Measurements from ENCODE around the gene MAPKBP1.
"Not testable (repeated sequence)": the region's sequence is repeated elsewhere in the genome, so short reads cannot be mapped to it uniquely, and the experiment has no call there.

Gene MAPKBP1

GRCh38 chr15:41831291-41831690, 57.0 kb downstream of the MAPKBP1 start:
- H3K27ac ChIP-seq (ENCODE audit: low read depth, low read length); H3K36me3 ChIP-seq (ENCODE audit: insufficient read depth, low read length); H3K4me3 ChIP-seq (ENCODE audit: low read depth in 1 of 2, low read length in 2 of 2); H3K27me3 ChIP-seq (ENCODE audit: control insufficient read depth in 1 of 2, insufficient read depth in 2 of 2, low read length in 2 of 2); H3K9ac ChIP-seq (ENCODE audit: low read length); H3K9me3 ChIP-seq (ENCODE audit: low read length); H3K4me1 ChIP-seq (ENCODE audit: insufficient read depth, low read length): not testable (repeated sequence)

- peaks cover 10% of the 10 kb centered on the region for H3K4me1 ChIP-seq (ENCODE audit: insufficient read depth, low read length)
- no peak overlapping the region for H3K4me3 ChIP-seq (ENCODE audit: low read depth in 1 of 2, low read length in 2 of 2)
- no peak overlapping the region for H3K9ac ChIP-seq (ENCODE audit: low read length)
- no peak overlapping the region for H3K27ac ChIP-seq (ENCODE audit: low read depth, low read length)
- no peaks in the 10 kb centered on the region for H3K27me3 ChIP-seq (ENCODE audit: control insufficient read depth in 1 of 2, insufficient read depth in 2 of 2, low read length in 2 of 2)
- no peaks in the 10 kb centered on the region for H3K9me3 ChIP-seq (ENCODE audit: low read length)
- no peaks in the 10 kb centered on the region for H3K36me3 ChIP-seq (ENCODE audit: insufficient read depth, low read length)
These were observed 57.9 kb downstream of the MAPKBP1 start for GRCh38 chr15:41832208-41832607.

- Histone ChIP-seq H3K4me1 (ENCODE audit: insufficient read depth, low read length) (peaks cover 10% of the 10 kb centered on the region), H3K9me3 (ENCODE audit: low read length) (no peaks in the 10 kb centered on the region), H3K27ac (ENCODE audit: low read depth, low read length) (no peak overlapping the region), H3K4me3 (ENCODE audit: low read depth in 1 of 2, low read length in 2 of 2) (no peak overlapping the region), H3K27me3 (ENCODE audit: control insufficient read depth in 1 of 2, insufficient read depth in 2 of 2, low read length in 2 of 2) (no peaks in the 10 kb centered on the region), H3K36me3 (ENCODE audit: insufficient read depth, low read length) (no peaks in the 10 kb centered on the region), H3K9ac (ENCODE audit: low read length) (no peak overlapping the region)
These were observed 58.6 kb downstream of the MAPKBP1 start for GRCh38 chr15:41832875-41833274.

- no peak overlapping the region for H3K27ac ChIP-seq (ENCODE audit: low read depth, low read length)
- H3K36me3 ChIP-seq (ENCODE audit: insufficient read depth, low read length): no peaks in the 10 kb centered on the region
- no peaks in the 10 kb centered on the region for H3K27me3 ChIP-seq (ENCODE audit: control insufficient read depth in 1 of 2, insufficient read depth in 2 of 2, low read length in 2 of 2)
- H3K4me3 ChIP-seq (ENCODE audit: low read depth in 1 of 2, low read length in 2 of 2): no peak overlapping the region
- peaks cover 4% of the 10 kb centered on the region for H3K4me1 ChIP-seq (ENCODE audit: insufficient read depth, low read length)
- H3K9ac ChIP-seq (ENCODE audit: low read length): no peak overlapping the region
- no peaks in the 10 kb centered on the region for H3K9me3 ChIP-seq (ENCODE audit: low read length)
These were observed 59.8 kb downstream of the MAPKBP1 start for GRCh38 chr15:41834096-41834495.

- Histone ChIP-seq H3K4me3 (ENCODE audit: low read depth in 1 of 2, low read length in 2 of 2) (no peak overlapping the region), H3K4me1 (ENCODE audit: insufficient read depth, low read length) (no peaks in the 10 kb centered on the region), H3K27me3 (ENCODE audit: control insufficient read depth in 1 of 2, insufficient read depth in 2 of 2, low read length in 2 of 2) (no peaks in the 10 kb centered on the region), H3K9me3 (ENCODE audit: low read length) (no peaks in the 10 kb centered on the region), H3K27ac (ENCODE audit: low read depth, low read length) (no peak overlapping the region), H3K36me3 (ENCODE audit: insufficient read depth, low read length) (peaks cover 6% of the 10 kb centered on the region), H3K9ac (ENCODE audit: low read length) (no peak overlapping the region)
These were observed 61.8 kb downstream of the MAPKBP1 start for GRCh38 chr15:41836073-41836472.

GRCh38 chr15:41836713-41837454, 62.6 kb downstream of the MAPKBP1 start:
- no peaks in the 10 kb centered on the region for H3K4me1 ChIP-seq (ENCODE audit: insufficient read depth, low read length)
- H3K4me3 ChIP-seq (ENCODE audit: low read depth in 1 of 2, low read length in 2 of 2): no peak overlapping the region
- H3K36me3 ChIP-seq (ENCODE audit: insufficient read depth, low read length): peaks cover 13% of the 10 kb centered on the region
- H3K9ac ChIP-seq (ENCODE audit: low read length): no peak overlapping the region
- no peak overlapping the region for H3K27ac ChIP-seq (ENCODE audit: low read depth, low read length)
- no peaks in the 10 kb centered on the region for H3K27me3 ChIP-seq (ENCODE audit: control insufficient read depth in 1 of 2, insufficient read depth in 2 of 2, low read length in 2 of 2)
- H3K9me3 ChIP-seq (ENCODE audit: low read length): no peaks in the 10 kb centered on the region

- Histone ChIP-seq H3K9me3 (ENCODE audit: low read length) (no peaks in the 10 kb centered on the region), H3K4me3 (ENCODE audit: low read depth in 1 of 2, low read length in 2 of 2) (no peak within 1 kb of the TSS), H3K27me3 (ENCODE audit: control insufficient read depth in 1 of 2, insufficient read depth in 2 of 2, low read length in 2 of 2) (no peaks in the 10 kb centered on the region), H3K9ac (ENCODE audit: low read length) (no peak within 1 kb of the TSS), H3K36me3 (ENCODE audit: insufficient read depth, low read length) (peaks cover 17% of the 10 kb centered on the region), H3K27ac (ENCODE audit: low read depth, low read length) (no peak within 1 kb of the TSS), H3K4me1 (ENCODE audit: insufficient read depth, low read length) (no peaks in the 10 kb centered on the region)
These were observed 64.2 kb downstream of the MAPKBP1 start, which contains the start of gene PLA2G4B for GRCh38 chr15:41838400-41838897. PLA2G4B (plus strand) TSS chr15:41838847; CDS start chr15:41838914, 67 bp downstream.

GRCh38 chr15:41839781-41840491, 65.7 kb downstream of the MAPKBP1 start:
- Histone ChIP-seq H3K9me3 (ENCODE audit: low read length) (no peaks in the 10 kb centered on the region), H3K4me1 (ENCODE audit: insufficient read depth, low read length) (no peaks in the 10 kb centered on the region), H3K36me3 (ENCODE audit: insufficient read depth, low read length) (peaks cover 22% of the 10 kb centered on the region), H3K27ac (ENCODE audit: low read depth, low read length) (no peak overlapping the region), H3K27me3 (ENCODE audit: control insufficient read depth in 1 of 2, insufficient read depth in 2 of 2, low read length in 2 of 2) (no peaks in the 10 kb centered on the region), H3K4me3 (ENCODE audit: low read depth in 1 of 2, low read length in 2 of 2) (no peak overlapping the region), H3K9ac (ENCODE audit: low read length) (no peak overlapping the region)

- no peaks in the 10 kb centered on the region for H3K27me3 ChIP-seq (ENCODE audit: control insufficient read depth in 1 of 2, insufficient read depth in 2 of 2, low read length in 2 of 2)
- H3K4me3 ChIP-seq (ENCODE audit: low read depth in 1 of 2, low read length in 2 of 2): no peak overlapping the region
- H3K9ac ChIP-seq (ENCODE audit: low read length): no peak overlapping the region
- no peaks in the 10 kb centered on the region for H3K4me1 ChIP-seq (ENCODE audit: insufficient read depth, low read length)
- H3K27ac ChIP-seq (ENCODE audit: low read depth, low read length): no peak overlapping the region
- H3K9me3 ChIP-seq (ENCODE audit: low read length): no peaks in the 10 kb centered on the region
- peaks cover 22% of the 10 kb centered on the region for H3K36me3 ChIP-seq (ENCODE audit: insufficient read depth, low read length)
These were observed 66.4 kb downstream of the MAPKBP1 start for GRCh38 chr15:41840673-41841072.

GRCh38 chr15:41841131-41841530, 66.8 kb downstream of the MAPKBP1 start:
- Histone ChIP-seq H3K36me3 (ENCODE audit: insufficient read depth, low read length) (peaks cover 23% of the 10 kb centered on the region), H3K4me1 (ENCODE audit: insufficient read depth, low read length) (no peaks in the 10 kb centered on the region), H3K9me3 (ENCODE audit: low read length) (no peaks in the 10 kb centered on the region)

GRCh38 chr15:41842229-41842628, 67.9 kb downstream of the MAPKBP1 start:
- H3K9me3 ChIP-seq (ENCODE audit: low read length): no peaks in the 10 kb centered on the region
- H3K9ac ChIP-seq (ENCODE audit: low read length): no peak overlapping the region
- H3K4me1 ChIP-seq (ENCODE audit: insufficient read depth, low read length): no peaks in the 10 kb centered on the region
- no peak overlapping the region for H3K4me3 ChIP-seq (ENCODE audit: low read depth in 1 of 2, low read length in 2 of 2)
- H3K27ac ChIP-seq (ENCODE audit: low read depth, low read length): no peak overlapping the region
- H3K36me3 ChIP-seq (ENCODE audit: insufficient read depth, low read length): peaks cover 33% of the 10 kb centered on the region
- no peaks in the 10 kb centered on the region for H3K27me3 ChIP-seq (ENCODE audit: control insufficient read depth in 1 of 2, insufficient read depth in 2 of 2, low read length in 2 of 2)

More at GRCh38 chr15:41841131-41841530, 66.8 kb downstream of the MAPKBP1 start:
- Histone ChIP-seq H3K27me3 (ENCODE audit: control insufficient read depth in 1 of 2, insufficient read depth in 2 of 2, low read length in 2 of 2) (no peaks in the 10 kb centered on the region), H3K27ac (ENCODE audit: low read depth, low read length) (no peak overlapping the region), H3K9ac (ENCODE audit: low read length) (no peak overlapping the region), H3K4me3 (ENCODE audit: low read depth in 1 of 2, low read length in 2 of 2) (no peak overlapping the region)

Measured in muscle layer of colon (tissue), 2 donors.